Inflammatory macrophage (primary cell): ENCODE data around the gene WNT3.
"Not testable (repeated sequence)": the region's sequence is repeated elsewhere in the genome, so short reads cannot be mapped to it uniquely, and the experiment has no call there.

Experiments
- DNase-seq, 2 donors: peaks; one replicate each; pipeline ENCODE4 v3.0.0-alpha.2; 2020 to 2022

Gene WNT3

GRCh38 chr17:46812624-46813318 lies 5.7 kb downstream of the WNT3 start:
- no peak for DNase-seq

- no peak for DNase-seq
These were observed 6.4 kb downstream of the WNT3 start for GRCh38 chr17:46811978-46812583.

GRCh38 chr17:46810837-46811236 lies 7.7 kb downstream of the WNT3 start:
- DNase-seq = no peak

GRCh38 chr17:46809110-46809571 lies 9.4 kb downstream of the WNT3 start:
- no peak for DNase-seq

GRCh38 chr17:46805771-46806170 lies 12.7 kb downstream of the WNT3 start:
- DNase-seq = no peak

GRCh38 chr17:46803544-46803943 lies 14.9 kb downstream of the WNT3 start:
- DNase-seq = no peak

- DNase-seq = no peak
These were observed 15.7 kb downstream of the WNT3 start for GRCh38 chr17:46802800-46803199.

- DNase-seq = no peak
These were observed 17.9 kb downstream of the WNT3 start for GRCh38 chr17:46800573-46800972.

- DNase-seq = no peak
These were observed 21.4 kb downstream of the WNT3 start for GRCh38 chr17:46796956-46797530.

- no peak for DNase-seq
These were observed 22.0 kb downstream of the WNT3 start for GRCh38 chr17:46796524-46796923.

- DNase-seq = no peak
These were observed 22.4 kb downstream of the WNT3 start for GRCh38 chr17:46796084-46796483.

- DNase-seq = no peak
These were observed 23.0 kb downstream of the WNT3 start for GRCh38 chr17:46795379-46795952.

- DNase-seq = no peak
These were observed 24.2 kb downstream of the WNT3 start for GRCh38 chr17:46794318-46794717.

GRCh38 chr17:46793541-46793940 lies 25.0 kb downstream of the WNT3 start:
- no peak for DNase-seq

- DNase-seq = not testable (repeated sequence)
These were observed 25.5 kb downstream of the WNT3 start for GRCh38 chr17:46793023-46793422.

GRCh38 chr17:46792071-46792470 lies 26.4 kb downstream of the WNT3 start:
- no peak for DNase-seq

GRCh38 chr17:46791531-46791930 lies 27.0 kb downstream of the WNT3 start:
- DNase-seq = no peak

GRCh38 chr17:46790216-46790615 lies 28.3 kb downstream of the WNT3 start:
- no peak for DNase-seq

GRCh38 chr17:46789610-46790009 lies 28.9 kb downstream of the WNT3 start:
- no peak for DNase-seq

- no peak for DNase-seq
These were observed 29.7 kb downstream of the WNT3 start for GRCh38 chr17:46788796-46789195.

GRCh38 chr17:46788300-46788699 lies 30.2 kb downstream of the WNT3 start:
- DNase-seq = no peak

GRCh38 chr17:46787478-46787877 lies 31.0 kb downstream of the WNT3 start:
- DNase-seq = no peak

GRCh38 chr17:46785696-46786095 lies 32.8 kb downstream of the WNT3 start:
- DNase-seq = no peak
